NT2/D1 (cell line): ENCODE measurements around the gene RPL15.
"Not testable (repeated sequence)": the region's sequence is repeated elsewhere in the genome, so short reads cannot be mapped to it uniquely, and the experiment has no call there.

Source experiments
- DNase-seq: peaks from one replicate; pipeline ENCODE4 v3.0.0-alpha.2; 2011; ENCODE audit warnings: low read depth, low spot score
- H3K27me3 ChIP-seq: 2 replicates; pipeline ENCODE4 v1.6.0; 2011; ENCODE audit warnings: mild to moderate bottlenecking; ENCODE audit not compliant: insufficient read length, insufficient read depth
- H3K36me3 ChIP-seq: 2 replicates; pipeline ENCODE4 v1.6.1; 2011; ENCODE audit warnings: mild to moderate bottlenecking, low read length, mixed read lengths; ENCODE audit not compliant: insufficient read depth, insufficient read length
- H3K4me1 ChIP-seq: 2 replicates; pipeline ENCODE4 v1.5.1; 2011; ENCODE audit not compliant: insufficient read depth, insufficient read length
- H3K4me3 ChIP-seq: 2 replicates; pipeline ENCODE4 v1.5.1; 2011; ENCODE audit warnings: low read depth; ENCODE audit not compliant: insufficient read length
- H3K9ac ChIP-seq: 2 replicates; pipeline ENCODE4 v1.6.0; 2011; ENCODE audit warnings: low read depth; ENCODE audit not compliant: insufficient read length
- H3K9me3 ChIP-seq: 2 replicates; pipeline ENCODE4 v1.5.1; 2011; ENCODE audit warnings: mild to moderate bottlenecking, low read length; ENCODE audit not compliant: insufficient read depth
- SUZ12 ChIP-seq: IDR thresholded peaks from 2 replicates; pipeline ENCODE4 v1.6.1; 2011; ENCODE audit not compliant: insufficient read length, insufficient read depth; ENCODE audit errors: extremely low read depth
- YY1 ChIP-seq: IDR thresholded peaks from 2 replicates; pipeline ENCODE4 v1.6.1; 2011; ENCODE audit not compliant: insufficient read length, insufficient read depth
- ZNF274 ChIP-seq: IDR thresholded peaks from 2 replicates; pipeline ENCODE4 v1.6.1; 2011; ENCODE audit warnings: mild to moderate bottlenecking, low read depth, low read length

Gene RPL15

GRCh38 chr3:23916886-23917678 is at the start of gene RPL15, which contains the start of gene NKIRAS1:
TSS of gene RPL15 (plus strand) at chr3:23917132. CDS start at chr3:23917860, 728 bp downstream.
TSS of gene NKIRAS1 (minus strand) at chr3:23916990. CDS start at chr3:23910904, 6,086 bp downstream.
- H3K9ac ChIP-seq, result peak within 1 kb of the TSS; percentile 98
- peak; percentile 96 for DNase-seq

GRCh38 chr3:23867400-23867799 is 49.5 kb upstream of the RPL15 start:
- no peak for DNase-seq
- TF ChIP-seq YY1 (no peak), SUZ12 (no peak), ZNF274 (no peak)
- Histone ChIP-seq H3K27me3 (no peaks in the 10 kb centered on the region), H3K4me1 (peaks cover 6% of the 10 kb centered on the region), H3K9ac (no peak overlapping the region), H3K36me3 (no peaks in the 10 kb centered on the region), H3K4me3 (no peak overlapping the region), H3K9me3 (peaks cover 12% of the 10 kb centered on the region; the same call in 1 of the 2 replicates)

More at GRCh38 chr3:23916886-23917678, at the start of gene RPL15, which contains the start of gene NKIRAS1:
- Histone ChIP-seq H3K9me3 (no peaks in the 10 kb centered on the region), H3K4me3 (peak within 1 kb of the TSS; percentile 69), H3K27me3 (no peaks in the 10 kb centered on the region), H3K4me1 (no peaks in the 10 kb centered on the region), H3K36me3 (peaks cover 41% of the 10 kb centered on the region)
- TF ChIP-seq ZNF274 (no peak), YY1 (peak; percentile 45)

DNA sequence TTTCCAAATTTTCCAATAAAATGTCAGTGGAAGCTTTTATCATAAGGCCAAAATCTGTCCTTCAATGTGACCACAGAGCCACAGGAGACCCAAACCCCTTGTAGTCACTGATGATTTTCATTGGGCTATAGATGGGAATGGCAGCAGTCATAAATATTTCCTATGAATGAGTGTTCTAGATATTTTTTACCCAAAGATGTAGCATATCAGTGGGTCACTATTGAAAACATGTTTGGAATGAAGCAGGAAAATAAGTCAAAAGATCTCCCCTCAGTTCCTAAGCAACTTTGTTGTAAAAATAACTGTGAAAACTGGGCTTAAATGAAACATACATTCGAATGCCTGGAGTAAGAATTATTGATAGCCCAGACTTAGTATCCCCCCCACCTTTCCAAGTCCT is 49.1 kb upstream of the RPL15 start:
- H3K36me3 ChIP-seq, result no peaks in the 10 kb centered on the region
- peaks cover 12% of the 10 kb centered on the region; the same call in 1 of the 2 replicates for H3K9me3 ChIP-seq
- peaks cover 6% of the 10 kb centered on the region for H3K4me1 ChIP-seq
- TF ChIP-seq ZNF274 (no peak), YY1 (no peak), SUZ12 (no peak)
- H3K27me3 ChIP-seq, result no peaks in the 10 kb centered on the region
- H3K9ac ChIP-seq, result no peak overlapping the region
- H3K4me3 ChIP-seq, result no peak overlapping the region
- DNase-seq, result no peak

DNA sequence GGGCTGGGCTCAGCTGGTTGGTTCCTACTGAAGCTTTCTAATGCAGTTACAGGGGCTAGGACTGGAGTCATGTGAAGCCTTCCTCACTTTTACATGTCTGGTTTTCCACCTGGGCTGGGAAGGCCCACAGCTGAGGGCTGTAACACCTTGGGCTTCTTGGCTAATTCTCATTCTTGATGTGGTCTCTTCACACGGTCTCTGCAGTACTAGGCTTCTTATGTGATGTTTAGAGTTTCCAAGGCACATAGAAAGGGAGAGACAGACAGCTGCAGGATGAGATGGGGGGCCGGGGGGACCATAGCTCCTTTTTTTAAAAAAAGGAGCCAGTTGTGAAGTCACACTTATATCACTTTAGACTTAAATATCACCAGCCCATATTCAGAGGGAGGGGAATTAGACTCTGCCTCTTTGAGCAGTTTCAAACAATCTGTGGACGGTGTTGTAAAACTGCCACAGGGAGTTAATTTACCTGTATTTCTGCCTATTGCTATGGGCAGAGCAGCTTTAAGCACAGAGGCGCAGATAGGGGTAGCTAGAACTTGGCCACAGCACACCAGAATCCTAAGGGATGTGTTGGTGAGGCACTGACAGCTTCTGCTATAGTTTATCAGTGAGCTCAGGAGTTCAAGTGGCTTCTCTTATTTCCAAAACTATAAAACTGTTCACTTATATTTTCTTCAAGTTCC is 46.8 kb upstream of the RPL15 start:
- no peak for DNase-seq
- Histone ChIP-seq H3K27me3 (no peaks in the 10 kb centered on the region), H3K36me3 (no peaks in the 10 kb centered on the region), H3K9me3 (peaks cover 12% of the 10 kb centered on the region; the same call in 1 of the 2 replicates), H3K9ac (no peak overlapping the region), H3K4me1 (peaks cover 3% of the 10 kb centered on the region), H3K4me3 (no peak overlapping the region)
- TF ChIP-seq SUZ12 (no peak), YY1 (no peak), ZNF274 (no peak)

DNA sequence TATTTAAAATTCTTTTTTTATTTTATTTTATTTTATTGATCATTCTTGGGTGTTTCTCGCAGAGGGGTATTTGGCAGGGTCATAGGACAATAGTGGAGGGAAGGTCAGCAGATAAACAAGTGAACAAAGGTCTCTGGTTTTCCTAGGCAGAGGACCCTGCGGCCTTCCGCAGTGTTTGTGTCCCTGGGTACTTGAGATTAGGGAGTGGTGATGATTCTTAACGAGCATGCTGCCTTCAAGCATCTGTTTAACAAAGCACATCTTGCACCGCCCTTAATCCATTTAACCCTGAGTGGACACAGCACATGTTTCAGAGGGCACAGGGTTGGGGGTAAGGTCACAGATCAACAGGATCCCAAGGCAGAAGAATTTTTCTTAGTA is 46.3 kb upstream of the RPL15 start:
- not testable (repeated sequence) for H3K4me3 ChIP-seq, DNase-seq, H3K9ac ChIP-seq, H3K27me3 ChIP-seq, H3K36me3 ChIP-seq, H3K4me1 ChIP-seq
- peaks cover 12% of the 10 kb centered on the region; the same call in 1 of the 2 replicates for H3K9me3 ChIP-seq

- H3K4me1 ChIP-seq, H3K27me3 ChIP-seq, DNase-seq, H3K4me3 ChIP-seq, H3K36me3 ChIP-seq, H3K9ac ChIP-seq: not testable (repeated sequence)
- peaks cover 12% of the 10 kb centered on the region; the same call in 1 of the 2 replicates for H3K9me3 ChIP-seq
Observed at GRCh38 chr3:23871361-23871760, 45.6 kb upstream of the RPL15 start.

GRCh38 chr3:23872330-23872729 is 44.6 kb upstream of the RPL15 start:
- Histone ChIP-seq H3K4me1 (no peaks in the 10 kb centered on the region), H3K36me3 (no peaks in the 10 kb centered on the region), H3K27me3 (no peaks in the 10 kb centered on the region), H3K4me3 (no peak overlapping the region), H3K9ac (no peak overlapping the region), H3K9me3 (peaks cover 12% of the 10 kb centered on the region; the same call in 1 of the 2 replicates)
- no peak for DNase-seq
- TF ChIP-seq ZNF274, result no peak
- no peak for TF ChIP-seq YY1
- no peak for TF ChIP-seq SUZ12
